Measurements from ENCODE around the gene CTXN1.

- TF ChIP-seq CTCF (IDR thresholded peaks at IDR 0.05) (no peak), POLR2AphosphoS5 (IDR thresholded peaks at IDR 0.05; ENCODE audit: insufficient read depth in 1 of 2, low read depth in 1 of 2) (no peak), POLR2A (IDR thresholded peaks at IDR 0.05) (no peak)
These were observed 15.4 kb downstream of the CTXN1 start for GRCh38 chr19:7910321-7911161.

All from vagina (tissue), 2 donors.